ENCODE data around the gene COL25A1. TPM values are rescaled to one million over a fixed set of nuclear protein-coding genes. Genes with fewer than 3 reads are reported as not detected.

The COL25A1 gene
- polyA plus RNA-seq, 2 of the 4 experiments (the other 2 are of a cell fraction), result not detected

DNA sequence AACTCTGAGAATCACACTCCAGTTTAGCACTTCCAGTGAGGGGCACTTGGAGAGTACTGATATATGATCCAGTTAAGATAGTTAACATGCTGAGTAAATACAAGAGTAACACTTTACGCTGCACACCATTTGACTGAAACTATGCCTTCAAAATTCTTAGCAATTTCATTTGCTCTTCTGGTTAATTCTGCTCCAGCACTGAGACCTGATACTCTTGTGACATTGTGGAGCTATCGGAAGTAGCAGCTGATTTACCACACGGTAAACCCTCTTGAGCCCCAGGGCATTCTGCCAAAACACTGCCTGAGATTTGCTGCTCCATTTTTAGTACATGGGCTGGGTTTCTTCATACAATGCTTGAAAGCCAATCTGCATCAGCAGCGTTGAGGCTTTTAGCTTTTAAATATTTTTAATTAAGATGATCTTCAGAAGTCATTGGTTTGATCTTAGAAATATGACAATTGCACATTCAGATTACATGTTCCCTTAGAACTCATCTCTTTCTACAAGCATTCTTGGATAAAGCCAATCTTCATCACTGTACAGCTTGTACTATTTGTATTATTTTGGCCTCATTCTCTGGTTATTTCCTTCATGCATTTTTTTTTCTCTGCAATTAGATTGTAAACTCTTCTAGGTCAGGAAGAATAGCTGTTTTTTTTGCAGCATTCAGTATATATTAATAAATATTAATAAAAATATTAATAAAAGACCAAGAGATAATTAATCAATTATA is 471.8 kb downstream of the COL25A1 start:
- POLR2A ChIA-PET, result no interaction called here
- ATAC-seq (no peak), FAIRE-seq (no peak), DNase-seq (ENCODE audit: low read depth in 1 of 2, low spot score in 1 of 2) (no peak)
- CTCF ChIA-PET, result no interaction called here
- H3K4me2 ChIP-seq, result no peak overlapping the region
- H3K4me1 ChIP-seq, result no peaks in the 10 kb centered on the region
- H3K27ac ChIP-seq, result no peak overlapping the region
- no peak overlapping the region for H3K4me3 ChIP-seq
- H3K9me3 ChIP-seq, result no peaks in the 10 kb centered on the region
- TF ChIP-seq CBX2 (IDR thresholded peaks at IDR 0.05; ENCODE audit: borderline replicate concordance, low read depth), result no peak
- 21% methylated on average over 4 of the region's 4 CpGs for WGBS (ENCODE audit: missing lambda C conversion rate)

DNA sequence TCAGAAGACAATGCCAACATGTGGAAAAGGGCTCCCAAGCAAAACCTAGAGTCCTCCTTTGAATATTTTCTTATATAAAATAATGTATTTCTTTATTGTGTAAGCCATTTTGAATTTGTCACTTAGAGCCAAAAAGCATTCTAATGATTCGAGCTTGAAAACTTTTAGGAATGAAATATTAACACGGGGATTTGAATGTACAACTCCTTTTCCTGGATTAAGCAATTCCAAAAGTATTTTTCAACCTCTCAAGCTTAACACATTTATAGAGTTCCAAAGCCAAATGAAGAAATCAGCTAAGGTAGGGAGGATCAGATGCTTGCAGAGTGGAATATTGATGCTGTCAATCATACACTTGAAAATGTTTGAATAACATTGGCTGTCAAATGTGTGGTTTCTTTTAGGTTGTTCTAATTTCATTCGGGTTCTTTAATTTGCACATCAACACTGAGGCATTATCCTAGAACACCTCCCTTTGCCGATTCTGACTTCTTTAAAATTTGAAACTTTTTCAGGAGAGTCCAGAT is 472.4 kb downstream of the COL25A1 start:
- ChIA-PET POLR2A (no interaction called here), CTCF (no interaction called here)
- DNase-seq (ENCODE audit: low read depth in 1 of 2, low spot score in 1 of 2), result no peak
- Histone ChIP-seq H3K4me1 (no peaks in the 10 kb centered on the region), H3K4me2 (no peak overlapping the region), H3K27ac (no peak overlapping the region), H3K9me3 (no peaks in the 10 kb centered on the region), H3K4me3 (no peak overlapping the region)
- no peak for ATAC-seq
- TF ChIP-seq HOXB13 (CRISPR knock-in tag; IDR thresholded peaks at IDR 0.05; ENCODE audit: low read depth), result no peak
- no peak for TF ChIP-seq HOXA7 (CRISPR knock-in tag; IDR thresholded peaks at IDR 0.05)
- no peak for TF ChIP-seq MAFK (IDR thresholded peaks at IDR 0.05; ENCODE audit: partially characterized antibody)
- no peak for TF ChIP-seq HMGXB4 (CRISPR knock-in tag; IDR thresholded peaks at IDR 0.05; ENCODE audit: borderline replicate concordance)
- 4% methylated on average over 4 of the region's 4 CpGs for WGBS (ENCODE audit: missing lambda C conversion rate)
- FAIRE-seq, result no peak

DNA sequence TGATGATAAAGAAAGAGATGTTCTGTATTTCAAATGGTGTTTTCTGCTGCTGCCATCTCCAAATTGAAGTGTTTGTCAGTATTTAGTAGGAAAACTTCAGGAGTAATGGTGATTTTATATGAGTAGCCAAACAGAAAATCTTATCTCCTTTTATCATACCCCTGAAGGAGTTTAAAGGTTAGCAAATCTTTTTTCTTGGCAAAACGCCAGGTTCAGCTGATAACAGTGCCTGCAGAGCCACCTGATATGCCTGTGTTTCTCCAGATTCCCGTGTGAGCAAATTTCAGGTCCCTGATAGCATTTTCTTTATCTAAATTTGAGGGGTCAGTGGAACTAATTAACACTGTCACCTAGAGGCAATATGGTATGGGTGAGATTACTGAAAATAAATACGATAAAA is 473.8 kb downstream of the COL25A1 start:
- Histone ChIP-seq H3K4me2 (no peak overlapping the region), H3K4me1 (no peaks in the 10 kb centered on the region), H3K27ac (no peak overlapping the region), H3K4me3 (no peak overlapping the region), H3K9me3 (no peaks in the 10 kb centered on the region)
- TF ChIP-seq NFE2L2 (conservative IDR thresholded peaks at IDR 0.05; ENCODE audit: low read length) (no peak), ZSCAN20 (CRISPR knock-in tag; IDR thresholded peaks at IDR 0.05) (no peak)
- WGBS (ENCODE audit: missing lambda C conversion rate), result 14% methylated on average over 3 of the region's 3 CpGs
- no peak for DNase-seq (ENCODE audit: low read depth in 1 of 2, low spot score in 1 of 2)
- POLR2A ChIA-PET, result no interaction called here
- no peak for ATAC-seq
- no peak for FAIRE-seq
- CTCF ChIA-PET, result no interaction called here

DNA sequence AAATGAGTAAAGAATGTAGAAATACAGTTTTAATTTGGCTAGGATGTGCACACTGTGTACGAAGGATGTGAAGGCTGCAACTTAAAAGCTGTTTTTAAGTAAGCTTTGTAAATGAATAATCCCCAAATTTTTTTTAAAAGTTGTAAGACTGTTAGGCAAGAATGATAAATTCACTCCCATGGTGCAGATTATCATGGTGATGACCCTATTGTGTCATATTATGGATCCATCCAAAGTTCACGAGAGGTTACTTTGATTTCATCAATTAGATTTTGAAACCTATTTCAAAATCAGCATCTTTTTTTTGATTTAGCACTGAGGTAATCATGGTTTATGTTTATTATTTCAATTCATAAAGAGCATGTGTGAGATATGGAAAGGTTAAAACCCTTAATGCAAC is 476.7 kb downstream of the COL25A1 start:
- no peak overlapping the region for H3K4me2 ChIP-seq
- DNase-seq (ENCODE audit: low read depth in 1 of 2, low spot score in 1 of 2) (no peak), FAIRE-seq (no peak), ATAC-seq (no peak)
- no peaks in the 10 kb centered on the region for H3K9me3 ChIP-seq
- CTCF ChIA-PET, result no interaction called here
- TF ChIP-seq KDM5A (IDR thresholded peaks at IDR 0.05) (no peak), HEYL (CRISPR knock-in tag; IDR thresholded peaks at IDR 0.05) (no peak), GATA3 (IDR thresholded peaks at IDR 0.05; ENCODE audit: borderline replicate concordance) (no peak), RARB (CRISPR knock-in tag; IDR thresholded peaks at IDR 0.05) (no peak)
- WGBS (ENCODE audit: missing lambda C conversion rate), result 14% methylated on average over 2 of the region's 2 CpGs
- no peaks in the 10 kb centered on the region for H3K4me1 ChIP-seq
- POLR2A ChIA-PET, result no interaction called here
- H3K27ac ChIP-seq, result no peak overlapping the region
- H3K4me3 ChIP-seq, result no peak overlapping the region

DNA sequence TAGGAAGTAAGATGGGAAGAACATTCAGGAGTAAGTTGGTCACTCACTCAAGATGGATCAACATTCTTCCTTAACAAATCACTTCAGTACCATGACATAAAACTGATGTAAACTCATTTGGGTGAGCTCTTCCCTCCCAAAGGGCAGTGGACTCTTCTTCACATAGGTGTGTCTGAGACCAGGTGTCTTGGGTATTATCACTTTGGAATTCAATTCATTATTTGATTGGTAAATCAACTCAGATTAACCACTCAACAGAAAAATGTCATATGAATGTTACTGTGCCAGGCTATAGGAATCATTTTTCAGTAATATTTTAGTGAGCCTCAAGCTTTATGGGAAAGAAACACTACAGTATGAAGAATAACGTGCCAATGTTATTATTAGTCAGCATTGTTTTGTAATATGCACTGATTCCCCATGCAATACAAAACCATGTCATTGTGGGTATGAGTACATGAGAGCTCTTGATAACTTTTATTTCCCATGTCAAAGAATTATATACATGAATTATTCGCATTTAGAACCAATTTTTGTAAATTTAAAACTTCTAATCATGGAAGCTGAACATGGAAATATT is 481.0 kb downstream of the COL25A1 start:
- no peaks in the 10 kb centered on the region for H3K4me1 ChIP-seq
- DNase-seq (ENCODE audit: low read depth in 1 of 2, low spot score in 1 of 2) (no peak), ATAC-seq (no peak), FAIRE-seq (no peak)
- H3K4me2 ChIP-seq, result no peak overlapping the region
- no peak overlapping the region for H3K4me3 ChIP-seq
- CTCF ChIA-PET, result no interaction called here
- H3K9me3 ChIP-seq, result no peaks in the 10 kb centered on the region
- H3K27ac ChIP-seq, result no peak overlapping the region
- 0% methylated on average over 2 of the region's 2 CpGs for WGBS (ENCODE audit: missing lambda C conversion rate)
- POLR2A ChIA-PET, result no interaction called here
- TF ChIP-seq MAFK (IDR thresholded peaks at IDR 0.05; ENCODE audit: partially characterized antibody) (no peak), TP53 (CRISPR knock-in tag; IDR thresholded peaks at IDR 0.05) (no peak), HOXA7 (CRISPR knock-in tag; IDR thresholded peaks at IDR 0.05) (no peak), RNF2 (IDR thresholded peaks at IDR 0.05; ENCODE audit: borderline replicate concordance, low read depth) (no peak), RAD21 (conservative IDR thresholded peaks at IDR 0.05 in 1 of 2, IDR thresholded peaks at IDR 0.05 in 1 of 2) (no peak), ZC3H11A (IDR thresholded peaks at IDR 0.05) (no peak), CHD4 (IDR thresholded peaks at IDR 0.05; ENCODE audit: borderline replicate concordance) (no peak), JUNB (IDR thresholded peaks at IDR 0.05) (no peak), EP300 (IDR thresholded peaks at IDR 0.05) (no peak), PHF8 (IDR thresholded peaks at IDR 0.05; ENCODE audit: borderline replicate concordance, low read depth) (no peak), USF2 (IDR thresholded peaks at IDR 0.05) (no peak)
- TF ChIP-seq, protein P1, sequence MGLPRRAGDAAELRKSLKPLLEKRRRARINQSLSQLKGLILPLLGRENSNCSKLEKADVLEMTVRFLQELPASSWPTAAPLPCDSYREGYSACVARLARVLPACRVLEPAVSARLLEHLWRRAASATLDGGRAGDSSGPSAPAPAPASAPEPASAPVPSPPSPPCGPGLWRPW (IDR thresholded peaks at IDR 0.05), result no peak
- TF ChIP-seq, protein P2, sequence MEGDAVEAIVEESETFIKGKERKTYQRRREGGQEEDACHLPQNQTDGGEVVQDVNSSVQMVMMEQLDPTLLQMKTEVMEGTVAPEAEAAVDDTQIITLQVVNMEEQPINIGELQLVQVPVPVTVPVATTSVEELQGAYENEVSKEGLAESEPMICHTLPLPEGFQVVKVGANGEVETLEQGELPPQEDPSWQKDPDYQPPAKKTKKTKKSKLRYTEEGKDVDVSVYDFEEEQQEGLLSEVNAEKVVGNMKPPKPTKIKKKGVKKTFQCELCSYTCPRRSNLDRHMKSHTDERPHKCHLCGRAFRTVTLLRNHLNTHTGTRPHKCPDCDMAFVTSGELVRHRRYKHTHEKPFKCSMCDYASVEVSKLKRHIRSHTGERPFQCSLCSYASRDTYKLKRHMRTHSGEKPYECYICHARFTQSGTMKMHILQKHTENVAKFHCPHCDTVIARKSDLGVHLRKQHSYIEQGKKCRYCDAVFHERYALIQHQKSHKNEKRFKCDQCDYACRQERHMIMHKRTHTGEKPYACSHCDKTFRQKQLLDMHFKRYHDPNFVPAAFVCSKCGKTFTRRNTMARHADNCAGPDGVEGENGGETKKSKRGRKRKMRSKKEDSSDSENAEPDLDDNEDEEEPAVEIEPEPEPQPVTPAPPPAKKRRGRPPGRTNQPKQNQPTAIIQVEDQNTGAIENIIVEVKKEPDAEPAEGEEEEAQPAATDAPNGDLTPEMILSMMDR (IDR thresholded peaks at IDR 0.05), result no peak
